Activated CD4-positive, alpha-beta T cell treated with anti-CD3 and anti-CD28 coated beads, Interleukin-2, amount 50 U/mL, for 4 hours (primary cell): ENCODE measurements around the gene SLC23A1.
"Not testable (repeated sequence)": the region's sequence is repeated elsewhere in the genome, so short reads cannot be mapped to it uniquely, and the experiment has no call there.

Source experiments
- DNase-seq, 2 experiments: peaks; one replicate each; pipeline ENCODE4 v3.0.0-alpha.2; 2020

Gene SLC23A1

DNA sequence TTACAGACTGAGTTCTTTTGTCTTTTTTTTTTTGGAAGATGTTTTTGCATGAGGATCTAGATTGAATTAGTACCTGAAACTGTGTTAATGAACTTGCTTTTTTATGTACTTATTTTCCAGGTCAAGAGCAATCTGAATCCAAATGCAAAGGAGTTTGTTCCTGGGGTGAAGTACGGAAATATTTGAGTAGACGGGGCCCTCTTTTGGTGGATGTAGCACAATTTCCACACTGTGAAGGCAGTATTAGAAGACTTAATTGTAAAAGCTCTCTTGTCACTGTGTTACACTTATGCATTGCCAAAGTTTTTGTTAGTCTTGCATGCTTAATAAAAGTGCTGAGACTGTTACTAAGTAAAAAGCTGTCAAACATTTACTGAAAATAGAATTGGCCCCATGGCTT is 14.5 kb downstream of the SLC23A1 start:
- no peak for DNase-seq

- no peak for DNase-seq
Observed at GRCh38 chr5:139364466-139364865, 18.6 kb downstream of the SLC23A1 start.

DNA sequence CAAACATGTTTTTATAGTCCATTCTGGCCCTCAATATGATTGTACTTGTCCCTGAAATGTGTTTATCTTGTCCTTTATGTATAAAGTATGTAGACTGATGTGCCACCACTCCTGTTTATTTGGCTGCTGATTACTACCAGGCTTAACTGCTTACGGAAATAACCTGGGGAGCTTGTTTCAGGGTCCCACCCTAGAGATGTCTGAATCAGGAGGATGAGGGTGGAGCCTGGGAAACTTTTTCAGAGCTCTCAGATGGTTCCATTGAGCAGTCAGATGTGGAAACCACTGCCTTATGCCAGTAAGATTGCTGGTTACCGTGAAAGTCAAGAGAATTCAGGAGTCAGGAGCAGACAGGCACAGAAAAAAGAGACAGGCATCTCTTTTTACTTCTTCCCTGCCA is 19.2 kb downstream of the SLC23A1 start:
- no peak for DNase-seq

DNA sequence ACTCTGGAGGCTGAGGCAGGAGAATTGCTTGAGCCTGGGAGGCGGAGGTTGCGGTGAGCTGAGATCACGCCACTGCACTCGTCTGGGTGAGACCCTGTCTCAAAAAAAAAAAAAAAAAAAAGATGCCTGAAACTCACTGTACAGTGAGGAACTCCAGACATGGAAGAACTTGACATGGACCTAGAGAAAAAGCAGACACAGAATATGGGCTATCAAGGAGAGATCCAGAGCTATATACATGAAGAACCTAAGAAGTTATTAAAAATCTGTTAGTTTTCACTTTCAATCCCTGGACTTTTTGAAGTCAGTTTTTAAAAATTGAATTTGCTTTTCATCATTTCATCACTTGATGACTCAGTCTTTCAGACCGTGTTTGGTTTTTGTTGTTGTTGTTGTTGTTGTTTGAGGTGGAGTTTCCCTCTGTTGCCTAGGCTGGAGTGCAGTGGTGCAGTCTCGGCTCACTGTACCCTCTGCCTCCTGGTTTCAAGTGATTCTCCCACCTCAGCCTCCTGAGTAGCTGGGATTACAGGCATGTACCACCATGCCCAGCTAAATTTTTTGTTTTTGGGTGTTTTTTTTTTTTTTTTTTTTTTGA is 21.2 kb downstream of the SLC23A1 start:
- no peak for DNase-seq

- DNase-seq: no peak
Observed at GRCh38 chr5:139360384-139360783, 22.7 kb downstream of the SLC23A1 start.

GRCh38 chr5:139358064-139358463 is 25.0 kb downstream of the SLC23A1 start:
- no peak for DNase-seq

DNA sequence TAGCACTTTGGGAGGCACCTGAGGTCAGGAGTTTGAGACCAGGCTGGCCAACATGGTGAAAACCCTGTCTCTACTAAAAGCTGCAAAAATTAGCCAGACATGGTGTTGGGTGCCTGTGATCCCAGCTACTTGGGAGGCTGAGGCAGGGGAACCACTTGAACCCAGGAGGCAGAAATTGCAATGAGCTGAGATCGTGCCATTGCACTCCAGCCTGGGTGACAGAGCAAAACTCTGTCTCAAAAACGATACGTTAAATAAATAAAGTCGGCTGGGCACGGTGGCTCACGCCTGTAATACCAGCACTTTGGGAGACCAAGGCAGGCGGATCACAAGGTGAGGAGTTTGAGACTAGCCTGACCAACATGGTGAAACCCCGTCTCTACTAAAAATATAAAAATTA is 27.2 kb downstream of the SLC23A1 start:
- DNase-seq: not testable (repeated sequence)

GRCh38 chr5:139354186-139354585 is 28.9 kb downstream of the SLC23A1 start:
- no peak for DNase-seq

DNA sequence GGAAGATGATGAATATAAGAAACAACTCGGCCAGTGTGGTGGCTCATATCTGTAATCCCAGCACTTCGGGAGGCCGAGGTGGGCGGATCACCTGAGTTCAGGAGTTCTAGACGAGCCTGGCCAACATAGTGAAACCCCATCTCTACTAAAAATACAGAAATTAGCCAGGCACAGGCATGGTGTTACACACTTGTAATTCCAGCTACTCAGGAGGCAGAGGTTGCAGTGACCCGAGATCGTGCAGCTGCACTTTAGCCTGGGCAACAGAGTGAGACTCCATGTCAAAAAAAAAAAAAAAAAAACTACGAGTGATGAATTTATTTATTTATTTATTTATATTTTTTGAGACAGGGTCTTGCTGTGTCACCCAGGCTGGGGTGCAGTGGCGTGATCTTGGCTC is 35.2 kb downstream of the SLC23A1 start:
- not testable (repeated sequence) for DNase-seq

DNA sequence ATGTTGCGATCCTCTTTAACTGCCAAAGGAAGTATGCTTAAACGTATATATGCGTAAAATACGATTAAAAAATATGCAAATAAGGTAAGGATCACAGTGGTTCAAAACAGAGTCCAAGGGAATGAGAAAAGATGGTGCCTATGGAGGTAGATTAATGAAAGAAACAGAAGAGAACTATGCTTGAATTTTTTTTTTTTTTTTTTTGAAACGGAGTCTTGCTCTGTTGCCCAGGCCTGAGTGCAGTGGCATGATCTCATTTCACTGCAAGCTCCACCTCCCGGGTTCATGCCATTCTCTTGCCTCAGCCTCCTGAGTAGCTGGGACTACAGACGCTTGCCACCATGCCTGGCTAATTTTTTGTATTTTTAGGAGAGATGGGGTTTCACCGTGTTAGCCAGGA is 37.7 kb downstream of the SLC23A1 start:
- DNase-seq: not testable (repeated sequence)

- no peak for DNase-seq
Observed at GRCh38 chr5:139344177-139344576, 38.9 kb downstream of the SLC23A1 start.

DNA sequence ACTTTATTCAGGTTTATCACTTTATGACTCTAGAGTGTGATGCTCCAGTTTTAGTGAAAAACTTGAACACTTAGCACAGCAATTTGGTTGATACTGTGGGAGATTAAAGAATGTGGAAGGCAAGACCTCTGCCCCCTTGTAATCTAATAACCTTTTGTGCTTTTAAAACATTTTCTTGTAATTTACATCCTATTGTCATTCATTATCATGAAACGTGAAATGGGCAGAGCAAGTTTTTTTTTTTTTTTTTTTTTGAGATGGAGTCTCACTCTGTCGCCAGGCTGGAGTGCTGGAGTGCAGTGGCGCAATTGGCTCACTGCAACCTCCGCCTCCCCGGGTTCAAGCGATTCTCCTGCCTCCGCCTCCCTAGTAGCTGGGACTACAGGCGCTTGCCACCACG is 39.6 kb downstream of the SLC23A1 start:
- DNase-seq: no peak

DNA sequence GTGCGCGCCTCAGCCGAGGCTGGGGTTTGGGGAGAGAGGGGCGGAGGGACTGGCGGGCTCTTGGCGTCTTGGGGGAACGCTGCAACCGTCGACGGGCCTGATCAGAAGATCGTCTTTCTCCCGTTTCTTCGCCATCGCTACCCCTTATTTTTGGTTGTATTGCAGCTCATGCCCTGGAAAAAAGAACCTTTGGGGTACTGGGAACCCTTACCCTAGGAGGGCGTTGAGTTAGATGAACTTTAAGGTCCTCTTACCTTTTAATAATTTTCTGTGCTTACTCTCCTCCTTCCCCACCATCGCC is 40.7 kb downstream of the SLC23A1 start:
- DNase-seq: peak; percentile 71 to 77

- peak; percentile 96 to 97 for DNase-seq
Observed at GRCh38 chr5:139341689-139342422, 41.2 kb downstream of the SLC23A1 start, which contains the start of gene PAIP2. Gene PAIP2, plus strand, starts transcription at chr5:139341854. Its CDS starts 21,931 bp downstream, at chr5:139363785.

- DNase-seq: no peak
Observed at GRCh38 chr5:139341187-139341688, 41.9 kb downstream of the SLC23A1 start.

DNA sequence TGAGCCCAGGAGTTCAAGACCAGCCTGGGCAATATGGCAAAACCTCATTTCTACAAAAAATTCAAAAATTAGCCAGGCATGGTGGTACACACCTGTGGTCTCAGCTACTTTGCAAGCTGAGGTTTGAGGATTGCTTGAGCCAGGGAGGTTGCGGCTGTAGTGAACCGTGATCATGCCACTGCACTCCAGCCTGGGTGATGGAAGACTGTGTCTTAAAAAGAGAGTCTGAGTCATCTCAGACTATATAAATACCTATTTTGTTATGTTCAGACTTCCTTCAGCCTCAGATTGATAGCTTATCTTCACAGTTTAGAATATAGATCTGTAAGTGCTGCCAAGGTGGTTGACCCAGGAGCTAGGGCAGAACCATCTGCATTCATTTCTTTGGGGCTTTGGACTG is 43.0 kb downstream of the SLC23A1 start:
- DNase-seq: no peak

GRCh38 chr5:139335811-139336210 is 47.3 kb downstream of the SLC23A1 start:
- DNase-seq: no peak
